ENCODE results near the gene GEMIN2.

- TF ChIP-seq CTCF (IDR thresholded peaks at IDR 0.05), result no peak
- TF ChIP-seq TCF7L2 (IDR thresholded peaks at IDR 0.05; ENCODE audit: low read depth, low read length), result no peak
- TF ChIP-seq POLR2AphosphoS5 (IDR thresholded peaks at IDR 0.05; ENCODE audit: low read depth, low read length), result no peak
Observed at GRCh38 chr14:39140170-39140569, 26.0 kb downstream of the GEMIN2 start.
